Middle frontal gyrus (tissue), 1 donor: ENCODE results near the gene LRRC18.

Experiments used
- DNase-seq: peaks from one replicate; pipeline ENCODE4 v3.0.0-alpha.2; 2015; ENCODE audit warnings: low spot score; ENCODE audit errors: extremely low spot score

Gene LRRC18

DNA sequence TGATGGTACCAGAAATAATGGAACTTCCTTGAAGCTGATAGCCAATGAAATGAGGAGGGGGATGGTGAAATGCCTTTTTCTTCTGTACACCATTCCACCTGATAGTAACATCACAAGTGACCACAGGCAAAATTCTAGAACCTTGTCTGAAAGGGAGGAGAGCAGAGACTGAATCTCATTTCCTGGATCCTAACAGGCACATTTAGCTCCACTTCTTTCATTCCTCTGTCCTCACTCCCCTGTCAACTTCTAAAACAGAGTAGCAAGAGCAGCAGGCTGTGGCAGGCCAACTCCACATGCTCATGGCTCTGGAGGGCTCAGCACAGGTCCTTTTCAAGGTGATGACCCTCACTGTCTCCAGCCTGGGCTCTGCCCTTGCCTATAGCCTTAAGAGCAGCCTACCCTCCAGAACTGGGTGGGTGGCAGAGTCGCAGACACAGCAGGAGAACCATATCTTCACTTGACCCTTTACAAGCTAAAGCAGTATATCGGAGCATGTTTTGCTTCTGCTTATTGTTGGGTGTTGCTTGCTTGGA is at the start of gene LRRC18:
TSS of gene LRRC18 (minus strand) at position 51 of the 536 bp plus-strand sequence. CDS start 25,685 bp downstream, outside the sequence.
- no peak for DNase-seq

DNA sequence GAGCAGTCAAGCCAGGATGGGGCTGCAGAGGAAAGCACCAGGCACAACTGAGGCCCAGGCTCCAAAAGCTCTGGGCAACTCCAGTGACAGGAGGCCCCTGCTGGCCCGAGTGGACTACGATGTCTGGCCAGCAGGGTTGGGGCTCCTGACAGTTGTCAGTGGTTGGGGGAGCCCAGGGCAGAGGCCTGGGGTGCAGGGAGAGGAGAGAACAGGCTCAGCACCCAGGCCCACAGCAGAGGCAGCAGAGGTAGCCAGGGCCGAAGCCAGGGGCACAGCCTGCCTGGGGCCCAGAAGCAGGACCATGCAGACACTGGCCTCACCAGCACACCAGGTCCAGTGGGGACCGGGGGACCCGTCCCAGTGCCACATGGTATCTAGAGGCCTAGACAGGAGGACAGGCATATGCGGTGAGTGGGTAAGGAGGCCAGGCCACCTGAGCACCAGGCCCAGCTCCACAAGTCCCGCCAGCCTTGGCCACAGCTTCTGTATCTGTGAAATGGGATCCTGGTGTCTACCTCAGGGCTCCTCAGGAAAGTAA is 46.0 kb upstream of the LRRC18 start:
- DNase-seq = no peak

DNA sequence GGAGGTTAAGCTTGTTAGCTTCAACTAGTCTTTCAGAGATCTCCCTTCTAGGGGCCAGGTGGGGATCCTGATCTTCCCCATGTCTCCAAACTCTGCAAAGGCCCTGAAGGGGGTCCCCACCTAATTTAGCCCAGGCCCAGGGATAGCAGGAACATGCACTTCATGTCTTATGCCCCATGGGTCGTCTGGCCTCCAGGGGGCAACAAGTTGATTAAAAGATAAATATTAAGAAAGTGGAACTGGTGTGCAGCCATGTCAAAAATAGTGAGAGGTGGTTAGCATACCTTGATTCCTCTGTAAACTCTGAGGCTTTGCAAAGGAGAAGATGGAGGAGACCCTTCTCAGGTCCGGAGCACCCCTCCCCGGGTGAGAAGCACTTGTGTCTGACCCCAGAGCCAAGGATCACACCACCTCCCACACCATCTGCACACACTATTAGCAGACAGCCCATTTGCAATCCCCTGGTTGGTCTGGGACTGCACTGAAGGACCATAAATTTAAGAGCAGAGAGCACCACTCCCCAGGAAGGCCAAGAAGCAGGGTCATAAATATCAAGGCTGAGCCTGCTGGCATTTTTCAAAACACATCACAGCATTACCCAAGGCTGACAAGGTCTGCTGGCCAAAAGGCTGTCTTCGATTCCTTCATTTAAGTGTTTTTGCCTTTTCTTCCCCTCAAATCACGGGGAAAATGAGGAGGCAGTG is 44.2 kb upstream of the LRRC18 start:
- DNase-seq = no peak

DNA sequence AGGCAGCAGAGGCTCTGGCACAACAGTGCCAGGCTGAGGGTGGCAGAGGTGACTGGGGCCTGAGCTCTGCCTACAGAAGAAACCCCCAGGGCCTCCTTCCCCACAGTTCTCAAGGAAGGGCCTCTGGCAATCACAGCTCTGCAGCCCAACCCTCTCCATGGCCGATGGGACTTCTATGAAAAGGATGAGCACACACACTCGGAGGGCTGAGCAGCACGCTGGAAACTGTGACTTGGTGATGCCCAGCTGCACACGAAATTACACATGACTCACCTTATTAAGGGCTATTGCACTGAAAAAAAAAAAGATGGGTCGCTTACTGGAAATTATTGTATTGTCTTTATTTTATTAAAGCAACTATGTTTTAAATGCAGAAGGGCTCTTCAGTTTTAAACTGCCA is 42.9 kb upstream of the LRRC18 start:
- no peak for DNase-seq

DNA sequence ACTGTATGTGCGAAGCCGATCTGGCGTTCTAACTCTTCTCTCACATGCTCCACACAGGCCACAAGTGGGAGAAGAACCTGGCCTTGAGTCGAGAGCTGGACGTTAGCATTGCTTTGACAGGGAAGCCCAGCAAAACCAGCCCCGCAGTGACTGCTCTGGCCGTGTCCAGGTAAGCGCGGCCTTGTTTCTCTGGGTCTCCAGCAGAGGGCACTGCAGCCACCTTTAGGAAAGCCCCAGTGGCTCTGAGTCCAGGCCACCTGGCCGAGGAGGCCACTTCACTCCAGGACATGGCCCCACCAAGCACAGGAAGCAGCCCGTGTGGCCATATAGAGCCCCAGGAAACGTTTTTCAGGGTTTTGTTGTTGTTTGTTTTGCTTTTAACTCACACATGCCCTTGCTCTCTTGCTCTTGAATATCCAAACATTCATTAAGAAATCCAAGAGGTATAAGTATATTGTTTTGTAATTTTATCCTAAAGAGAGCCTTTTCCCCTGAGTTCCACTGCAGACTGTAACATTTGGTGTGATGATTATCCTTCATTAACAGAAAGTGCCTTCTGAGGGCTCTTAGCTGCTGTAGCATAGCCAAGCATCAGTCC is 41.8 kb upstream of the LRRC18 start:
- DNase-seq = no peak

DNA sequence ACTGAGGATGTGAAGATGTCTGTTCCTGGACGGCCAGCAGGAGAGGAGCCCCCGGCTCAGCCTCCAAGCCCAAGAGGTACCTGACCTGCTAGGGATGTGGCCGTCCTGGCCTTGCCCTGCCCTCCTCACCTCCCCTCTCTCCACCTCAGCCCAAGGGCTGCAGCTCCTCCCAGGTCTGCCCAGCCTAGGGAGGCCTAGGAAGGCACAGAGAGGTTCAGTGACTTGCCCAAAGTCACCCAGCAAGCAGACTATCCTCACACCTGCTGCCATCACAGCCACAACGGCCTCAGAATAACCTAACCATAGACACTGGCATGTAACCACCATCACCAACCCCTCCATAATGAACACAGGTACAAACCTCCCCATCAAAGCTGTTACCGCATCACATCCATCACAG is 38.7 kb upstream of the LRRC18 start:
- no peak for DNase-seq

DNA sequence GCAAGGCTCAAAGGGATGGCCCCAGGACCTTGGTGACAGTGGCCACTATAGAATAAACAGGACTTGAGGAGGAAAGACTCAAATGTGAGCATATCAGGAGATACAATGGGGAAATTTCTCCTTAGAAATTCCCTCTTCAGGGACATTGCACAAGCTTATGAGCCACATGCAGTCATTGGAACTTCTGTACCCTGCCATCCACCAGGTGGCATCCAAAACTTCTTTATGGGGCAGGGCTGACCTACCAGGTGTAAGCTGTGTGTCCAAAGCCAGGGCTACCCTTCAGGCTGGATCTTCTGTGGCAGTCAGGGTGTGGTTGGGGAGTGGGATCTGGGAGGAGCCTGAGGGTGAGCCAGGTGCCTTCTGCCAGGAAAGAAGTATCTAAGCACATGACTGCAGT is 36.6 kb upstream of the LRRC18 start:
- DNase-seq = no peak

DNA sequence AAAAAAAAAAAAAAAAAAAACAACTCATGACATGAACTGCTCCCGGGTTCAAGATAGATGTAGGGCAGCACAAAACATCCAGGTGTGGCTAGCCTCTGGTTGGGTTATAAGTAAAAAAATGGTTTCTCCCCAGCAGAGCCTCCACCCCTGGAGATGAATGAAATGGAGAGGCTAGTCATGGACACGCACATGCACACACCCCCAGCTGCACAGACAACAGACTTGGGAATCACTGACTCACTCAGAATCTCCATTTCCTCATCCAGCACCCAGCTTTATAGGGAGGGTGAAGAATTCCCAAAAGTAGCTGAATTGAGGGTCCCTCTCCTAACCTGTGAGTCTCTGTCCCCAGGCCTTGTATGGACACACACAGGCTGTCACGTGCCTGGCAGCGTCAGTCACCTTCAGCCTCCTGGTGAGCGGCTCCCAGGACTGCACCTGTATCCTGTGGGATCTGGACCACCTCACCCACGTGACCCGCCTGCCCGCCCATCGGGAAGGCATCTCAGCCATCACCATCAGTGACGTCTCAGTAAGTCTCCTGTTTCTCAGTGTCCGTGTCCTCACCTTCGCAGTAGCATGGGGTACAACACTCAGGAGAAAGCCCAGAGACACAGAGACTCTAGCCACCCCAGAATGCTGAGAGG is 35.0 kb upstream of the LRRC18 start:
- no peak for DNase-seq

DNA sequence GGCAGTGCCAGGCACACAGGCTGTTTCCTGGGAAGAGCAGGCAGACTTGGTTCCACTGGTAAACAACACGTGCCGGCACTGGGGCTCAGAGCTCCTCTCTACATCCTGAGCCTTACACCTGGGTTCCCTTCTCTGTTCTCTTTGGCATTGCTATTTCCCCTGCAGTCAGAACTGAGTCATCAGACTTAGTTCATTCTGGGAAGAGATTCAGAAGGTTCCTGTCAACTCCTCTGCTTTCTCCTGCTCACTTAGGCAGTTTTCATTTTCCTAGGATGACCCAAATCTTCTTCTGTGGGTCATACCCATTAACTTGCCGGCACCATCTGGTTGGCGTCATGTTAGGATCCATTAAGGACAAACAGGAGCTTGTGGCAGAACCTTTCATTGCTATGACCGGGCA is 33.4 kb upstream of the LRRC18 start:
- no peak for DNase-seq

DNA sequence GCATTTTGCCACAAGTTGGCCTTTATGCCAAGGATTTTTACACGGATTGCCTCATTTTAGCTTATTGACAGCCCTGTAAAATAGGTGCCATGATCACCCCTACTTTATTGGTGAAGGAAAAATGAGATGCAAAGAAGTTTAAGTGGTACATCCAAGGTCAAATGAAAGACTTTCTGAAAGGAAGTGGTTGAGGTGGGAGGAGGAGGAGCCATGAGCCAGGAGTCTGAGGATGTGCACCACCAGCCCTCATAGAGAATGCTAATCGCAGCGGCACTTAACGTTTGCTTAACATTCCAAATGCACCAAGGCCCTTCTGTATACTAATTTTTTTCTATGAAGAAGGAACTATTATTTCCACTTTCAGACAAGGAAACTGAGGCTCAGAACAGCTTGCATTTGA is 31.0 kb upstream of the LRRC18 start:
- DNase-seq = no peak

DNA sequence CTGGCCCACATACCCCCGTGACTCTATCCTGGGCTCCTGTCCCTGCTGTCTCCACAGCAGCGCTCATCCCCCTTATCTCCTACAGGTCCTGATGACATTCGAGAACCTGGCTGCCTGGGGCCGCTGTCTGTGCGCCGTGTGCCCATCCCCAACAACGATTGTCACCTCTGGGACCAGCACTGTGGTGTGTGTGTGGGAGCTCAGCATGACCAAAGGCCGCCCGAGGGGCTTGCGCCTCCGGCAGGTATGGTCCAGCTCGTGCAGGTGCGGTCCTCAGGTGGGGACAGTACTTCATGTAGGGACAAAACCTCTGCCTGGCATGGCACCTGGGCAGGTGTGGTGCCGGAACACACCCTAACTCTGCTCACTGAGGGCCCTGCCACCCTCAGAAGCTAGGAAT is 30.4 kb upstream of the LRRC18 start:
- DNase-seq = no peak

DNA sequence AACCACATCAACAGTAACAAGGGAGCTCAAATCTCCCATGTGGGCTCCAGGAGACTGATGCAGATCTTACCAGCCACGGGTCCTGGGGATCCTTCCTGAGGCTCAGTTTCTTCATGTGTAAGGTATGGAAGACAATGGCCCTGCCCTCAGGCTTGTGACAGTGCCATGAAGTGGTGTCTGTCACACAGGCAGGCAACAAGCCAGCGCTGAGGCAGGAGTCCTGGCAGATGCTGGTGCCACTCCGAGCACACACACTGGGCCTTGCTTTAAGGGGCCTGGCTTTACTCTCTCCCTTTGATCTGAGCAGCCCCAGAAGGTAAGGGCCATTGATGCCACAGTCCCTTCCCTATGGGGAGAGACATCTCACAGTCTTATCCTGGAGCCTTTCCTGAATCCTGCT is 28.4 kb upstream of the LRRC18 start:
- DNase-seq = no peak

DNA sequence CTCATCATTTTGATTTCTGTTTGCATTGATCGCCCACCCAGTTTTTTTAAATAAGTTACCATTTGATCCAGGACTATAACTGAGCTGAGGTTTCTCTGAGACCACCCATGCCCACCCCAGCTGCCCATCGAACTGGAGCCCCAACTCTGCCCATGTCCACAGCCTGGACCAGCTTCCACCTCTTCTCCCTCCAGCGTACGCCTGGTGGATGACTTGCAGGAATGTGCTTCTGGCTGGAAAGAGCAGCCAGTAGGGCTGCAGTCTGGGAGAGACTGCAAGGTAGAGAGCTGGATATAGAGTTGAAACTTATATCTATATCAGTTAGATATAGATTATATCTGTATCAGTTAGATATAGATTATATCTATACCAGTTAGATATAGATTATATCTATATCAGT is 25.8 kb upstream of the LRRC18 start:
- no peak for DNase-seq

DNA sequence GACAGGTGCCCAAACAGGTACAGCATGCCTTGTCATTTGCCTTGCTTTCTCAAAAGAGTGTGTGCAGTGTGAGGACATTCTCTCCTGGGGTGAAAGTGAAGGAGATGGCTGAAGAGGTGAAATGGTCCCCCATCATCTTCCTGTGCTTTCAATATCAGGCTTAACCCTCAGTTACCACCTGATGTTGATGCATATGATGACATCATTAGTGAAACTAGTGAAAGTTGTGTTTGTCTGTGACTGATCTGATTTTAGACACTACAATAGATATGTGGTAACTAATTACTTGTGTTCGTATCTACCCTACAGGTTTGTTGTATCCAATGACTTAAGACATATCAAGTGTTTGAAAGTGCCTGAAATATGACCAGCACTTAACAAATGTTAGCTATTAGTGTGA is 24.4 kb upstream of the LRRC18 start:
- DNase-seq = no peak

DNA sequence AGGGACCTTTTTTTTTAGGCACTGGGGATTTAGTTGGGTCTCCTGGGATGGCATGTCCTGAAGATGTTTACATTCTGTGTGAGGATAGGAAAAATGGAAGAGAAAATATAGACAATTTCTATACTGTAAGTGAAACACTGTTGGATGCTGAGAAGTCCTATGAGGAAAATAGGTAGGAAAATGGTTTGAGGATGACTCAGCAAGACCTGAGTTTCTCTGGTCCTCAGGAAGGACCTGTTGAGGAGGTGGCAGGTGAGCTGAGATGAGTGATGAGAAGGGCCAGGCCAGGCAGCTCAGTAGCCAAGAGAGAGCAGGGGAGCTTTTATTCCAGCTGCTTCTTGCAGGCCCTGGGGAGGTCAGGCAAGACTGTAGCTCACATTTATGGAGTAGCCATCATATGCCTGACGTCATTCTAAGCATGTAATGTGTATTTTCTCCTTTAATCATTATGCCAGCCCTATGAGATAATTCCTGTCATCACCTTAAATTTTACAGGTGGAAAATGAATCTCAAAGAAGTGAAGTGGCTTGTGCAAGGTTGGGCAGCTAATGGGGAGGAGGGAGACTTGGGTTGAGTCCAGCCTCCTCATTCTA is 19.1 kb upstream of the LRRC18 start:
- DNase-seq = no peak

DNA sequence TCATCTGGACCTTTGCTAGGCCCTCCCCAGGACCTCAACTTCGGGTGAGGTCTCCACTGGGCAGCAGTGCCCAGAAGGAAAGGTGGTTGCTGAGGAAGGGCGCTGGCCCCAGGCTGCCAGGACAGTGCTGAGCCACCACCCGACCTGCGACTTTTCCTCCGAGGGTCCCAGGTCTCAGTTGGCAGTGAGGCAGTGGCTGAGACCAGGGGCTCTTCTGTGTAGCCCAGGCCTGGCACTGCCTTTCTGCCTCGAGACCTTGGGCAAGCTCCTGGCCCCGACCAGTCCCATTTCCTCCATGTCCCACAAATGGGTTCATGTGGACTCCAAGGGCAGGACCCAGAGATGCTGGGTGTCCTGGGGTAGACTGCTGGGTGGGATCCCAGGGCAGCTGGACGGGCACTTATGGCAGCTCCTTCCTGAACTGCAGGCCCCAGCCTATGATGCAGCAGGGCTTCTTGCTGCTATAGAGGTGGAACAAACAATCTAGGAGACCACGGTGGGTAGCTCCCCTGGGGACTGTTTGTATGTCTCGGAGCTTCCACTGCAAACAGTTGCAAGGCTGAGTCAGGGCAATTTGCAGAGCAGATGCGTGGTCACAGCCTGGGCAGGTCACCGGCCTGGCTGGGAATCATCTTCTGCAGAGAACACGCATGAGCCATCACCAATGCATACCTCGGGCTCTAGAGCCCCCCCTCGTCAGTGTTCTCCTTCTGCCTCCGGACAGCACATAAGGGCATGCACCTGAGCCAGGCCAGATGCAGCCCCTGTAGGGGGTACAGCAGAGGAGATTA is 17.9 kb upstream of the LRRC18 start:
- DNase-seq = no peak

DNA sequence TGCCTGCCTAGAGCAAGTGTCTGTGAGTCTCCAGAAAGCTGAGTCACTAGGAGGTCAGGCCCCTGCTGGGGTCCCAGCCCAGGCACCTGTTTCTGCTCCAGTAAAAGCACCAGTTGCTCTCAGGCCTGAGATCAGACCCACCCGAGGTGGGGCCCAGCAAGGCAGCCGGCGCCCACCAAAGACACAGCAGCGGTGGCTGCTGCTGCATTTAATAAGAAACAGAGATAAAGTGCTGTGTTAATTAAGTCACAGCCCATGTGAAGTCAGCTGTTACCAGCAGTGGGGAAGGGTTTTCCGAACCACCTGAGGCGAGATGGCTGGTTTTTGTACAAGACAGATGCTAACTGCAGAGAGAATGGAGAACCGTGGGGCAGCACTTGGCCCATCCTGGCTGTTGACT is 12.1 kb upstream of the LRRC18 start:
- DNase-seq = no peak

DNA sequence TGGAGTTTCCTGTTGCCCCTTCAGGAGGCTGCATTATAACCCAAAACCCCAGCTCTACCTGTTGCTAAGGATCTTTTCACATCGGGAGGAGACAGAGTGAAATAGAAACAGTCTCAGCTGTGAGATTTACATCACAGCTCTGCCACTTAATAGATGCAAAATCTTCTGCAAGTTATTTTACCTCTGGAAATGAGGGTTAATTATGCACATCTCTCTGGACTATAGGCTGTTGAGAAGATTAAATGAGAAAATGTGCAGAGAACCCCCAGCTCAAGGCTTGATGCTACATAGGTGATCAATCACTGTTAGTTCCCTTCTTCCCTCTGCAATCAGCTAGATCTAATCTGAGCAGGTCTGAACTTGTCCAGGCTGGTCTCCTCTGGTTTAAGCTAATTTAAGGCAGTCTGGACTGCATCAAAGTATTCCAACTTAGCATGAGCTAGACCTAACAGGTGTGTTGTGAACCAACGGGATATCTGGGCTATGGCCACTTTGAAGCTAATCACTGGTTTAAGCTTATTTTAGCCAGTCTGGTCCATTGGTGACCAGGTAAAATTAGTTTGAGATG is 8.9 kb upstream of the LRRC18 start:
- DNase-seq = no peak

DNA sequence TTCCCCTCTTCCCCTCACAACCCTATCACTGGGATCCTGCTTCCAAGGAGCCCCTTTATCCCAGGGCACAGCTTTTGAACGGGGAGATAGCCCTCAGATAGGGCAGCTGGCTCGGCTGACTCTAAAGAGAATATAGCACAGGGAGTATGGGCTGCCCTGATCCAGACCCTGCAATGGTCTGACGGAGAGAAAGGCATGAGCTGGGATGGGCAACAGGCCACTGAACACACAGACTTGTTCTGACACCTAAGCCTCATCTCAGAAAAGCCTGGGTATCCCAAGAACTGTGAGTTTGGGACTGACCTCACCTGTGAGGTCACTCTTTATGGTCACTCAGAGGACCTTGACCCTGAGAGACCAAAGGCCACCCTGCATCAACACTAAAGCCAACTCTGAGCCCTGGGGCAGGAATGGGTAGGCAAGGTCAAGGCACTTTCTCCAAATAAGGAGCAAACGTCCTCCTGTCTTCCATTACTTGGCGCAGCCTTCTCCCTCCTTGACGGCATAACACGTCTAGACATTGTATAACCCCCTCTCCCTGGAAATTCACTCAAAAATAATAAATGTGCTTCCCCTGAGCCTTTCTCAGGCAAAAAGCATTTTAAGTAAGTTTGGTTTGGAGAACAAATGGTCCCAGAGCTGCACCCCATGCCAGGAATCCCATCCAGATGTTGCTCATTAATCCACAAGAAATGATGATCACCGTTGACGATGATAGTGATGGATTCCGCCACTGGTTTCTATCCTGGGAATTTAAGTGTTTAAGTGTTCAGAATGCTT is 8.2 kb upstream of the LRRC18 start:
- DNase-seq = no peak

DNA sequence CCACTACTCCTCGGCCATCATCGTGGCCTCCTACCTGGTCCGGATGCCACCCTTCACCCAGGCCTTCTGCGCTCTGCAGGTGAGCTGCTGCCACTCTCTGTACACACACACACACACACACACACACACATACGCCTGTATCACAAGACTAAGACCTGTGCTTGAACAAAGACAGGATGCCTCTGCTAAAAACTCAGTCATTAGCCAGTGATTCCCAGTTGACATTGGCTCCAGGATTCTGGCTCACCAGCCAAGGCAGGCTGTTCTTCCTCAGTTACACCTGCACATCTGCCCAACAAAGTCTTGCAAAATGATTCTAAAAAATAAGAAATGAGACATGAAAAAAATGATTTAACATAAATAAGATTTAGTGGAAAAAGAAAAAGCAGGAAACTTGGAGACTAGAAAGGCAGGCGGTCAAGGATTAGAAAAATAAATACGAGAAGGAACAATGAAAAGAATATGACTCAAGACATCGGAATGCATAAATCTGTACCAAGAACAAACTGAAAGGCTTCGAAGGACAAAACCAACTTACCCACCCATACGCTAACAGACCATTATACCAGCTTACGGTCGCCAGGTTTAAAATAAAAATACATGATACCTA is 7.4 kb upstream of the LRRC18 start:
- no peak for DNase-seq
